B cell (primary cell): Measurements from ENCODE around the gene SAMM50. TPM values are rescaled to one million over a fixed set of nuclear protein-coding genes. Genes with fewer than 3 reads are reported as not detected.

Experiments
- ATAC-seq: fragments of 200-7000 bp; cut with Tn5 transposase; one replicate; pipeline ENCODE4 v1.10.0; 2021; ENCODE audit warnings: low read depth, mild to moderate bottlenecking, moderate number of reproducible peaks, moderate library complexity
- CTCF ChIA-PET: fragments of 350-600 bp; sonication (Branson Sonifier 250); formaldehyde crosslinking; loops from one replicate; lab custom pipeline; 2021; ENCODE audit warnings: antibody characterized with exemption, inconsistent platforms; lab: Charles Lee
- POLR2A ChIA-PET: fragments of 350-600 bp; sonication (Branson Sonifier 250); formaldehyde crosslinking; loops from one replicate; lab custom pipeline; 2021; ENCODE audit warnings: antibody characterized with exemption; lab: Charles Lee
- DNase-seq: peaks from one replicate; pipeline ENCODE4 v3.0.0; 2013
- H2AFZ ChIP-seq: 2 replicates; pipeline ENCODE4 v1.6.1; 2012; ENCODE audit warnings: mild to moderate bottlenecking, low read depth, low read length; ENCODE audit not compliant: insufficient read depth, poor library complexity, severe bottlenecking
- H3K27ac ChIP-seq, 2 donors: 1 replicate in 1 of 2; 2 replicates in 1 of 2; pipeline ENCODE4 v1.5.1; 2012 to 2013; ENCODE audit warnings: low read length in 2 of 2, mild to moderate bottlenecking in 2 of 2, moderate library complexity in 1 of 2
- H3K27me3 ChIP-seq, 4 experiments: fragments of 200-600 bp in 1 of 4; sonication (generic) in 1 of 4; replicated peaks in 1 of 4; 1 replicate in 2 of 4; 2 replicates in 2 of 4; pipeline versions ENCODE4 v1.6.1 to v1.7.0; 2013 to 2016; ENCODE audit warnings: low read length in 3 of 4, mild to moderate bottlenecking in 2 of 4, mixed read lengths in 1 of 4, moderate library complexity in 1 of 4; ENCODE audit not compliant: insufficient read depth in 4 of 4, control insufficient read depth in 3 of 4; ENCODE audit errors: control extremely low read depth in 1 of 4
- H3K36me3 ChIP-seq, 2 experiments: replicated peaks in 1 of 2; 1 replicate in 1 of 2; 2 replicates in 1 of 2; pipeline versions ENCODE4 v1.6.1 to v1.7.1; 2013; ENCODE audit warnings: low read length in 1 of 2; ENCODE audit not compliant: insufficient read depth in 2 of 2, control insufficient read depth in 1 of 2; ENCODE audit errors: control extremely low read depth in 1 of 2, extremely low read depth in 1 of 2
- H3K4me1 ChIP-seq, 2 donors: fragments of 200-600 bp in 1 of 2; sonication (generic) in 1 of 2; 1 replicate in 1 of 2; 2 replicates in 1 of 2; pipeline versions ENCODE4 v1.5.1 to v1.6.1; 2013 to 2017; ENCODE audit warnings: low read length in 2 of 2; ENCODE audit not compliant: control insufficient read depth in 2 of 2, insufficient read depth in 2 of 2
- H3K4me2 ChIP-seq: replicated peaks from 2 replicates; pipeline ENCODE3; 2012; ENCODE audit warnings: mild to moderate bottlenecking, low read depth, low read length; ENCODE audit not compliant: poor library complexity, severe bottlenecking
- H3K4me3 ChIP-seq, 5 experiments: fragments of 200-600 bp in 1 of 5; sonication (generic) in 1 of 5; 1 replicate in 3 of 5; 2 replicates in 2 of 5; pipeline versions ENCODE4 v1.5.1 to v1.7.0; 2011 to 2016; ENCODE audit warnings: low read length in 4 of 5, mild to moderate bottlenecking in 4 of 5, low read depth in 2 of 5, control low read depth in 1 of 5, moderate library complexity in 1 of 5; ENCODE audit not compliant: insufficient read depth in 1 of 5; ENCODE audit errors: control extremely low read depth in 1 of 5, extremely low read depth in 1 of 5
- H3K79me2 ChIP-seq: fragments of 200-600 bp; sonication (generic); one replicate; pipeline ENCODE4 v1.6.0; 2016; ENCODE audit warnings: low read length; ENCODE audit not compliant: control insufficient read depth, insufficient read depth
- H3K9ac ChIP-seq: fragments of 200-600 bp; sonication (generic); 2 replicates; pipeline ENCODE4 v1.6.1; 2017; ENCODE audit warnings: mild to moderate bottlenecking, low read length, moderate library complexity
- H3K9me3 ChIP-seq, 3 donors: one replicate each; pipeline versions ENCODE4 v1.6.1 to v1.7.1; 2013; ENCODE audit warnings: low read length in 2 of 3; ENCODE audit not compliant: control insufficient read depth in 2 of 3, insufficient read depth in 1 of 3; ENCODE audit errors: control extremely low read depth in 1 of 3
- H4K20me1 ChIP-seq: 2 replicates; pipeline ENCODE4 v1.6.0; 2012; ENCODE audit warnings: mild to moderate bottlenecking, low read length; ENCODE audit not compliant: insufficient read depth, control insufficient read depth, poor library complexity, severe bottlenecking
- H3K27ac Mint-ChIP-seq: one replicate; pipeline ENCODE4 v1.8.0; 2021; ENCODE audit warnings: mixed read lengths
- H3K27me3 Mint-ChIP-seq: one replicate; pipeline ENCODE4 v1.8.0; 2021; ENCODE audit warnings: mixed read lengths
- H3K4me1 Mint-ChIP-seq: one replicate; pipeline ENCODE4 v1.8.0; 2021; ENCODE audit warnings: mixed read lengths
- H3K4me3 Mint-ChIP-seq: one replicate; pipeline ENCODE4 v1.8.0; 2021; ENCODE audit warnings: mixed read lengths
- H3K9me3 Mint-ChIP-seq: one replicate; pipeline ENCODE4 v1.8.0; 2022; ENCODE audit warnings: mixed read lengths; ENCODE audit not compliant: insufficient read depth
- EZH2 ChIP-seq: IDR thresholded peaks from 2 replicates; pipeline ENCODE4 v1.6.1; 2012; ENCODE audit warnings: borderline replicate concordance, low read depth, mild to moderate bottlenecking, moderate library complexity, low read length; ENCODE audit not compliant: insufficient read depth, poor library complexity, severe bottlenecking
- WGBS: methylation state at CpG from one replicate; pipeline ENCODE4 v1.1.5; 2013; ENCODE audit warnings: missing lambda C conversion rate; ENCODE audit not compliant: insufficient coverage; 5-methylcytosine and 5-hydroxymethylcytosine counted together
- intact Hi-C: fragments of 100-400 bp; cut with micrococcal nuclease; formaldehyde crosslinking; loops from one replicate; pipeline ENCODE4 v1.10.0; 2022
- polyA plus RNA-seq: library from polyadenylated mRNA; depleted of rRNA; stranded (reverse); fragments of >200 nt; gene quantifications from 2 replicates; pipeline ENCODE4 v1.2.3, GENCODE V29; 2012
- total RNA-seq, 2 donors: library from RNA; stranded (reverse); fragments of 120-200 nt in 1 of 2; gene quantifications; 1 replicate in 1 of 2; 2 replicates in 1 of 2; pipeline versions ENCODE4 v1.2.3 to v1.2.4, GENCODE V29; 2013 to 2022
- TF ChIP-seq, protein P1 (sequence below): fragments of 200-600 bp; IDR thresholded peaks from one replicate; pipeline ENCODE4 v1.8.0; 2022; ENCODE audit warnings: antibody characterized with exemption, mild to moderate bottlenecking

The SAMM50 gene
- total and polyA plus RNA-seq, 2 donors (not counting 1 experiment from before 2014, with no cell fraction given): 18.8 to 43.2 TPM

DNA sequence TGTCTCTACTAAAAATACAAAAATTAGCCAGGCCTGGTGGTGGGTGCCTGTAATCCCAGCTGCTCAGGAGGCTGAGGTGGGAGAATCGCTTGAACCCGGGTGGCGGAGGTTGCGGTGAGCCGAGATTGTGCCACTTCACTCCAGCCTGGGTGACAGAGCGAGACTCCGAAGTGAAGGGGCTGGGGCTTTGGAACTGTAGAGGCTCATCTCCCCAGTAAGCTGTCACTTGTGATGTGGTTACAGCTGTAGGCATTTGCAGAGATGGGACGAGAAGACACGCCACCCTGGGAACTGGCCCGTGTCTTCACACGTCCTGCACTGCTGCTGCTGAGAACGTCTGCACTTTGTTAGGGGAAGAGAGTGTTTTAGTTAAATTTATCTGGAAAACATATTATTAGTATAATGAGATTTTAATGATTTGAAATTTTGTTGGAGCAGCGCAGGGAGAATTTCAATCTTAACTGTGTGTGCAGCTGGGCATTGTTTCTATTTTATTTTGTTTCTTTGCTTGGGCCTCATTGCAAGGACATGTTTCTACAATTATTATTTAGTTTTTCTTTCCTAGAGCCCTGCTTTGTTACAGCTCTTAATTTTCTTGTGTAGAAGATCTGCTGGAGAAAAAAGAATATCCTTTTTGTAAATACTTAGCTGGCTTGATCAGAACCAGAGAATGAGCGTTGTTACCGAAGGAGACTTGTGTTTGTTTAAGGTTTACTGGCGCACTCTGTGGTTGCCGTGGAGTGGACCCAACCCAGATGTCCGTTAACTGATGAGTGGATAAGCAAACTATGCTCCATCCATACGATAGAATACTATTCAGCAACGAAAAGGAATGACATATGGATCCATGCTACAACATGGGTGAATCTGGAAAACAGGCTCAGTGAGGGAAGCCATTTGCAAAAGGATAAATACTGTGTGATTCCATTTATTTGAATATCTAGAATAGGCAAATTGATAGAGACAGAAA lies 87.3 kb downstream of the SAMM50 start:
- H2AFZ ChIP-seq: no peak overlapping the region
- peak; percentile 76 for DNase-seq
- H3K4me1 Mint-ChIP-seq: peaks cover 57% of the 10 kb centered on the region
- ChIA-PET CTCF (interaction anchor here (1.5 to 3.2 kb wide), 4 partner anchors 18 to 49 kb away, joined by 3 to 12 read pairs (median 8); partner anchors contain the start of gene PARVB), POLR2A (interaction anchor here (1.3 kb wide), 1 partner anchor 16 kb away, joined by 5 read pairs; no protein-coding TSS in a partner anchor)
- no peak overlapping the region for H3K4me3 ChIP-seq
- peaks cover 75% of the 10 kb centered on the region for H3K79me2 ChIP-seq
- H3K27ac ChIP-seq: peak overlapping the region; percentile 6 to 39
- H3K27ac Mint-ChIP-seq: peak overlapping the region; percentile 78
- H3K9me3 Mint-ChIP-seq: no peaks in the 10 kb centered on the region
- peaks cover 33% of the 10 kb centered on the region for H4K20me1 ChIP-seq
- no peak for TF ChIP-seq EZH2
- TF ChIP-seq, protein P1, sequence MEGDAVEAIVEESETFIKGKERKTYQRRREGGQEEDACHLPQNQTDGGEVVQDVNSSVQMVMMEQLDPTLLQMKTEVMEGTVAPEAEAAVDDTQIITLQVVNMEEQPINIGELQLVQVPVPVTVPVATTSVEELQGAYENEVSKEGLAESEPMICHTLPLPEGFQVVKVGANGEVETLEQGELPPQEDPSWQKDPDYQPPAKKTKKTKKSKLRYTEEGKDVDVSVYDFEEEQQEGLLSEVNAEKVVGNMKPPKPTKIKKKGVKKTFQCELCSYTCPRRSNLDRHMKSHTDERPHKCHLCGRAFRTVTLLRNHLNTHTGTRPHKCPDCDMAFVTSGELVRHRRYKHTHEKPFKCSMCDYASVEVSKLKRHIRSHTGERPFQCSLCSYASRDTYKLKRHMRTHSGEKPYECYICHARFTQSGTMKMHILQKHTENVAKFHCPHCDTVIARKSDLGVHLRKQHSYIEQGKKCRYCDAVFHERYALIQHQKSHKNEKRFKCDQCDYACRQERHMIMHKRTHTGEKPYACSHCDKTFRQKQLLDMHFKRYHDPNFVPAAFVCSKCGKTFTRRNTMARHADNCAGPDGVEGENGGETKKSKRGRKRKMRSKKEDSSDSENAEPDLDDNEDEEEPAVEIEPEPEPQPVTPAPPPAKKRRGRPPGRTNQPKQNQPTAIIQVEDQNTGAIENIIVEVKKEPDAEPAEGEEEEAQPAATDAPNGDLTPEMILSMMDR: no peak
- peaks cover 21 to 25% of the 10 kb centered on the region in 2 donors for H3K4me1 ChIP-seq
- no peak overlapping the region for H3K9ac ChIP-seq
- no peaks in the 10 kb centered on the region for H3K9me3 ChIP-seq
- peaks cover 0 to 7% of the 10 kb centered on the region in 2 experiments for H3K36me3 ChIP-seq
- H3K27me3 ChIP-seq: no peaks in the 10 kb centered on the region
- peak; percentile 92 for ATAC-seq
- peak overlapping the region; percentile 14 for H3K4me3 Mint-ChIP-seq
- 20% methylated on average over 14 of the region's 20 CpGs for WGBS
- intact Hi-C loops: loop anchor here (2.0 kb wide), 1 partner anchor 16 kb away; no protein-coding TSS in a partner anchor
- H3K27me3 Mint-ChIP-seq: no peaks in the 10 kb centered on the region
- H3K4me2 ChIP-seq: peak overlapping the region; percentile 11
